Lower leg skin (tissue), 3 donors: ENCODE data around the gene SULT1A1.

Experiments
- POLR2A ChIP-seq, 2 donors: fragments of 450-650 bp; IDR thresholded peaks; one replicate each; pipeline ENCODE4 v1.6.1; 2016 to 2017; ENCODE audit warnings: antibody characterized with exemption in 2 of 2, mild to moderate bottlenecking in 1 of 2, moderate library complexity in 1 of 2
- TF ChIP-seq, protein P1 (sequence below), 3 donors: fragments of 450-650 bp; IDR thresholded peaks; one replicate each; pipeline ENCODE4 v1.5.1; 2016; ENCODE audit warnings: antibody characterized with exemption in 3 of 3, mild to moderate bottlenecking in 3 of 3, moderate library complexity in 2 of 3

- TF ChIP-seq, protein P1, sequence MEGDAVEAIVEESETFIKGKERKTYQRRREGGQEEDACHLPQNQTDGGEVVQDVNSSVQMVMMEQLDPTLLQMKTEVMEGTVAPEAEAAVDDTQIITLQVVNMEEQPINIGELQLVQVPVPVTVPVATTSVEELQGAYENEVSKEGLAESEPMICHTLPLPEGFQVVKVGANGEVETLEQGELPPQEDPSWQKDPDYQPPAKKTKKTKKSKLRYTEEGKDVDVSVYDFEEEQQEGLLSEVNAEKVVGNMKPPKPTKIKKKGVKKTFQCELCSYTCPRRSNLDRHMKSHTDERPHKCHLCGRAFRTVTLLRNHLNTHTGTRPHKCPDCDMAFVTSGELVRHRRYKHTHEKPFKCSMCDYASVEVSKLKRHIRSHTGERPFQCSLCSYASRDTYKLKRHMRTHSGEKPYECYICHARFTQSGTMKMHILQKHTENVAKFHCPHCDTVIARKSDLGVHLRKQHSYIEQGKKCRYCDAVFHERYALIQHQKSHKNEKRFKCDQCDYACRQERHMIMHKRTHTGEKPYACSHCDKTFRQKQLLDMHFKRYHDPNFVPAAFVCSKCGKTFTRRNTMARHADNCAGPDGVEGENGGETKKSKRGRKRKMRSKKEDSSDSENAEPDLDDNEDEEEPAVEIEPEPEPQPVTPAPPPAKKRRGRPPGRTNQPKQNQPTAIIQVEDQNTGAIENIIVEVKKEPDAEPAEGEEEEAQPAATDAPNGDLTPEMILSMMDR (IDR thresholded peaks at IDR 0.05), result no peak
- no peak for TF ChIP-seq POLR2A (IDR thresholded peaks at IDR 0.05)
Measured at GRCh38 chr16:28604186-28604565, 5.7 kb downstream of the SULT1A1 start.
